ENCODE measurements around the gene MYLK4. TPM values are rescaled to one million over a fixed set of nuclear protein-coding genes. Genes with fewer than 3 reads are reported as not detected.

The MYLK4 gene
- total RNA-seq, 4 donors from 2014 or later = 0.33 to 0.45 (median 0.38) TPM

DNA sequence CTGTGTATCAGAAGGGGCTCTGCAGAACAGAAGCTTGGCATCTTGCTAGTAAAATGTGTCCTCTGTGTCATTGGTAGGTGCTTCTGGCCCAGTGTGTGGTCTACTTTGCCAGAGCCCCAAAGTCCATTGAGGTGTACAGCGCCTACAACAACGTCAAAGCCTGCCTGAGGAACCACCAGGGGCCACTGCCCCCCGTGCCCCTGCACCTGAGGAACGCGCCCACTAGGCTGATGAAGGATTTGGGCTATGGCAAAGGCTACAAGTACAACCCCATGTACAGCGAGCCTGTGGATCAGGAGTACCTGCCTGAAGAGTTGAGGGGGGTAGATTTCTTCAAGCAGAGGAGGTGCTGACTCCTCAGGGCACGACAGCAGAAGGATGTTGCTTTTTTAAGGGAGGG is 34.2 kb upstream of the MYLK4 start:
- Histone ChIP-seq H3K4me1 (peaks cover 0 to 17% (median 7%) of the 10 kb centered on the region in 4 donors), H3K27me3 (no peaks in the 10 kb centered on the region), H3K4me3 (no peak overlapping the region), H3K9me3 (no peaks in the 10 kb centered on the region), H3K36me3 (peaks cover 0 to 79% (median 54%) of the 10 kb centered on the region in 4 donors), H3K27ac (replicated peaks in 1 of 4) (no peak overlapping the region)
- WGBS = 96% methylated on average over 5 of the region's 7 CpGs
- intact Hi-C loops (cut with DNase I) = no loop called here
- no peak for DNase-seq (ENCODE audit: extremely low spot score)
- TF ChIP-seq POLR2A (IDR thresholded peaks at IDR 0.05; ENCODE audit: low read depth) = no peak
- TF ChIP-seq, protein P1, sequence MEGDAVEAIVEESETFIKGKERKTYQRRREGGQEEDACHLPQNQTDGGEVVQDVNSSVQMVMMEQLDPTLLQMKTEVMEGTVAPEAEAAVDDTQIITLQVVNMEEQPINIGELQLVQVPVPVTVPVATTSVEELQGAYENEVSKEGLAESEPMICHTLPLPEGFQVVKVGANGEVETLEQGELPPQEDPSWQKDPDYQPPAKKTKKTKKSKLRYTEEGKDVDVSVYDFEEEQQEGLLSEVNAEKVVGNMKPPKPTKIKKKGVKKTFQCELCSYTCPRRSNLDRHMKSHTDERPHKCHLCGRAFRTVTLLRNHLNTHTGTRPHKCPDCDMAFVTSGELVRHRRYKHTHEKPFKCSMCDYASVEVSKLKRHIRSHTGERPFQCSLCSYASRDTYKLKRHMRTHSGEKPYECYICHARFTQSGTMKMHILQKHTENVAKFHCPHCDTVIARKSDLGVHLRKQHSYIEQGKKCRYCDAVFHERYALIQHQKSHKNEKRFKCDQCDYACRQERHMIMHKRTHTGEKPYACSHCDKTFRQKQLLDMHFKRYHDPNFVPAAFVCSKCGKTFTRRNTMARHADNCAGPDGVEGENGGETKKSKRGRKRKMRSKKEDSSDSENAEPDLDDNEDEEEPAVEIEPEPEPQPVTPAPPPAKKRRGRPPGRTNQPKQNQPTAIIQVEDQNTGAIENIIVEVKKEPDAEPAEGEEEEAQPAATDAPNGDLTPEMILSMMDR (IDR thresholded peaks at IDR 0.05) = no peak
- no peak for TF ChIP-seq EP300 (IDR thresholded peaks at IDR 0.05)
- no peak for TF ChIP-seq POLR2AphosphoS5 (IDR thresholded peaks at IDR 0.05)

- WGBS = 87% methylated on average over 5 of the region's 5 CpGs
- Histone ChIP-seq H3K9me3 (no peaks in the 10 kb centered on the region), H3K36me3 (peaks cover 0 to 86% (median 63%) of the 10 kb centered on the region in 4 donors), H3K27me3 (no peaks in the 10 kb centered on the region), H3K27ac (replicated peaks in 1 of 4) (no peak overlapping the region), H3K4me1 (peaks cover 0 to 11% (median 5%) of the 10 kb centered on the region in 4 donors), H3K4me3 (no peak overlapping the region)
- DNase-seq (ENCODE audit: extremely low spot score) = no peak
- TF ChIP-seq EP300 (IDR thresholded peaks at IDR 0.05) (no peak), POLR2AphosphoS5 (IDR thresholded peaks at IDR 0.05) (no peak), POLR2A (IDR thresholded peaks at IDR 0.05; ENCODE audit: low read depth) (no peak)
- TF ChIP-seq, protein P1 (IDR thresholded peaks at IDR 0.05) = no peak
- intact Hi-C loops (cut with DNase I) = no loop called here
These were observed 33.3 kb upstream of the MYLK4 start for GRCh38 chr6:2784061-2784460.

DNA sequence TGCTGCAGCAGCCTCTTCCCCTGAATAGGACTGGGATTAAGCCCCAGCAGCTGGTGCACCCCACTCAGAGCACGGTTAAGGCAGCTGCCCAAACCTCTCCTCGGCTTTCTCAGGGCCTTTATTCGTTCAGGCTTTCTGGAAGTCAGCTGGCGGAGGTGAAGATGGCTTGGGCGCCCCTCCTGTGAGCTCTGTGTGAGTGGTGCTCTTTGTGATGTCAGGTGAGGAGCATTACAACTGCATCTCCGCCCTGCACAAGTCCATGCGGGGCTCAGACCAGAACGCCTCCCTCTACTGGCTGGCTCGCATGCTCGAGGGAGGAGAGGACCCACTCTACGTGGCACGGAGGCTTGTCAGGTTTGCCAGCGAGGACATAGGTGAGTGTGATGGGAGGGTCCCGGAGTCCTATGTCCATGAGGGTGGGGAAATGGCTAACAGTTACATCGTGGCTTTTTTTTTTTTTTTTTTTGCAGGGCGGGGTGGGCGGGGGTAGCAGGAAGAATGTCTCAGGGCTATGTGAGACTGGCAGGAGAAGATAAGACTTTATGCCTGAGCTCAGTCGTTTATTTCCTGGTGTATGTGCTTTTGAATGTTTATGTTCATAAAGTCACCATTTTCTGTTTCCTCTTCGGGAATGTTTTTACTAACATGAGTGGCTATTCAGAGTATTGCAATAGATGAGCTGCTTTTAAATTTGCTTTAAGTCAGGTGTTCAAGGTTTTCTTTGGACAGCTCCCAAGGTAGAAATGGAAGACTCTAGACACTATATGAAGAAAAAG is 32.7 kb upstream of the MYLK4 start:
- no peak for TF ChIP-seq POLR2A (IDR thresholded peaks at IDR 0.05; ENCODE audit: low read depth)
- TF ChIP-seq, protein P1 (IDR thresholded peaks at IDR 0.05) = peak in 1 of 3 experiments; percentile 2
- no peak for TF ChIP-seq EP300 (IDR thresholded peaks at IDR 0.05)
- TF ChIP-seq POLR2AphosphoS5 (IDR thresholded peaks at IDR 0.05) = no peak
- H3K4me1 ChIP-seq = peaks cover 0 to 11% (median 5%) of the 10 kb centered on the region in 4 donors
- H3K36me3 ChIP-seq = peaks cover 7 to 93% (median 64%) of the 10 kb centered on the region in 4 donors
- no peak for DNase-seq (ENCODE audit: extremely low spot score)
- H3K4me3 ChIP-seq = no peak overlapping the region
- H3K27me3 ChIP-seq = no peaks in the 10 kb centered on the region
- H3K27ac ChIP-seq (replicated peaks in 1 of 4) = no peak overlapping the region
- H3K9me3 ChIP-seq = no peaks in the 10 kb centered on the region
- intact Hi-C loops (cut with DNase I) = no loop called here
- 57% methylated on average over 17 of the region's 19 CpGs for WGBS

DNA sequence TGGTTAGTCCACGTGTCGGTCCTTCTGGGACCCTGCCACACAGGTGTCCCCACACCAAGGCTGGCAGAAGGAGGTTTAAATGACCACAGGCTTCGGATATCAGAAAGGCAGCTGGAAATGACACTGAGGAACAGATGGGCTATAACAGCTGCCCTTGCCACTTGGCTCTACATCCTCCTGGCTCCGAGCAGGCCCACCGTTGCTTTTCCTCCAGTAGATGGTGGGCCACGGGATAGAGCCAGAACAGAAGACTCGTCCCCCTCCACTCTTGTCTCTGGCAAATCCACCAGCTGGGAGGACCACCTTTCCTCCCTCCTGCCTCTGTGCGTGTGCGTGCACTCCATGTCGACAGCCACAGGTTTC is 32.1 kb upstream of the MYLK4 start:
- H3K4me3 ChIP-seq = no peak overlapping the region
- no peak overlapping the region for H3K27ac ChIP-seq (replicated peaks in 1 of 4)
- no peaks in the 10 kb centered on the region for H3K9me3 ChIP-seq
- peaks cover 0 to 11% (median 5%) of the 10 kb centered on the region in 4 donors for H3K4me1 ChIP-seq
- intact Hi-C loops (cut with DNase I) = no loop called here
- no peaks in the 10 kb centered on the region for H3K27me3 ChIP-seq
- H3K36me3 ChIP-seq = peaks cover 7 to 91% (median 63%) of the 10 kb centered on the region in 4 donors
- TF ChIP-seq POLR2AphosphoS5 (IDR thresholded peaks at IDR 0.05) = no peak
- TF ChIP-seq POLR2A (IDR thresholded peaks at IDR 0.05; ENCODE audit: low read depth) = no peak
- TF ChIP-seq, protein P1 (IDR thresholded peaks at IDR 0.05) = no peak
- TF ChIP-seq EP300 (IDR thresholded peaks at IDR 0.05) = no peak
- DNase-seq (ENCODE audit: extremely low spot score) = no peak
- 77% methylated on average over 10 of the region's 10 CpGs for WGBS
